SK-N-SH treated with all-trans-retinoic acid at 6 μM for 48 hours (cell line): ENCODE results near the gene NKX2-2.

Experiments
- ATAC-seq: fragments of 200-7000 bp; cut with Tn5 transposase; 3 replicates; pipeline ENCODE4 v1.9.1; 2020; ENCODE audit warnings: mild to moderate bottlenecking, moderate library complexity
- ARNTL ChIP-seq: fragments of 450-650 bp; formaldehyde crosslinking; IDR thresholded peaks from 2 replicates; pipeline ENCODE4 v1.5.0; 2020; ENCODE audit warnings: low read depth, mild to moderate bottlenecking, moderate library complexity, borderline replicate concordance
- BACH2 ChIP-seq: fragments of 250-450 bp; sonication (Bioruptor Pico); IDR thresholded peaks from 2 replicates; pipeline ENCODE4 v1.9.0; 2021; ENCODE audit warnings: mild to moderate bottlenecking, borderline replicate concordance
- CREB5 ChIP-seq: fragments of 250-450 bp; sonication (Bioruptor Pico); IDR thresholded peaks from 2 replicates; pipeline ENCODE4 v1.5.1; 2020; ENCODE audit warnings: low read depth, mild to moderate bottlenecking, moderate library complexity
- CSDC2 ChIP-seq: fragments of 250-450 bp; sonication (Bioruptor Pico); IDR thresholded peaks from 2 replicates; pipeline ENCODE4 v1.5.0; 2020; ENCODE audit warnings: mild to moderate bottlenecking, moderate library complexity
- CSRNP3 ChIP-seq: fragments of 250-450 bp; sonication (Bioruptor Pico); IDR thresholded peaks from 2 replicates; pipeline ENCODE4 v1.5.1; 2021; ENCODE audit warnings: mild to moderate bottlenecking, moderate library complexity
- ESRRG ChIP-seq: fragments of 250-450 bp; sonication (Bioruptor Pico); IDR thresholded peaks from 2 replicates; pipeline ENCODE4 v1.6.1; 2021; ENCODE audit warnings: mild to moderate bottlenecking
- GLIS3 ChIP-seq: fragments of 250-450 bp; sonication (Bioruptor Pico); IDR thresholded peaks from 2 replicates; pipeline ENCODE4 v1.5.0; 2020; ENCODE audit warnings: mild to moderate bottlenecking, moderate library complexity
- ISL1 ChIP-seq: fragments of 250-450 bp; sonication (Bioruptor Pico); IDR thresholded peaks from 2 replicates; pipeline ENCODE4 v2.1.2; 2022; ENCODE audit warnings: mild to moderate bottlenecking, moderate library complexity
- OSR1 ChIP-seq: fragments of 250-450 bp; sonication (Bioruptor Pico); IDR thresholded peaks from 2 replicates; pipeline ENCODE4 v1.8.0; 2022; ENCODE audit warnings: moderate library complexity, mild to moderate bottlenecking, inconsistent platforms
- PPARA ChIP-seq: fragments of 250-450 bp; sonication (Bioruptor Pico); IDR thresholded peaks from 2 replicates; pipeline ENCODE4 v1.5.0; 2020; ENCODE audit warnings: mild to moderate bottlenecking, borderline replicate concordance
- TCF4 ChIP-seq: fragments of 250-450 bp; sonication (Bioruptor Pico); IDR thresholded peaks from 2 replicates; pipeline ENCODE4 v1.8.0; 2021; ENCODE audit warnings: mild to moderate bottlenecking, moderate library complexity, borderline replicate concordance
- TSHZ2 ChIP-seq: fragments of 250-450 bp; sonication (Bioruptor Pico); IDR thresholded peaks from 2 replicates; pipeline ENCODE4 v1.5.0; 2020; ENCODE audit warnings: mild to moderate bottlenecking, moderate library complexity
- ZC3H10 ChIP-seq: fragments of 250-450 bp; sonication (Bioruptor Pico); IDR thresholded peaks from 2 replicates; pipeline ENCODE4 v1.5.1; 2021; ENCODE audit warnings: mild to moderate bottlenecking, moderate library complexity
- ZFP3 ChIP-seq: fragments of 250-450 bp; sonication (Bioruptor Pico); IDR thresholded peaks from 2 replicates; pipeline ENCODE4 v1.5.0; 2020; ENCODE audit warnings: mild to moderate bottlenecking, moderate library complexity
- ZNF565 ChIP-seq: fragments of 450-650 bp; formaldehyde crosslinking; conservative IDR thresholded peaks from 2 replicates; pipeline ENCODE4 v1.5.0; 2020; ENCODE audit warnings: low read depth, mild to moderate bottlenecking, moderate library complexity
- ZNF70 ChIP-seq: fragments of 450-650 bp; formaldehyde crosslinking; IDR thresholded peaks from 2 replicates; pipeline ENCODE4 v1.5.0; 2020; ENCODE audit warnings: mild to moderate bottlenecking, moderate library complexity
- TF ChIP-seq, protein P1 (sequence below): fragments of 250-450 bp; sonication (Bioruptor Pico); IDR thresholded peaks from 2 replicates; pipeline ENCODE4 v1.8.0; 2021; ENCODE audit warnings: low read depth, mild to moderate bottlenecking, moderate library complexity, borderline replicate concordance
- TF ChIP-seq, protein P2 (sequence below): fragments of 250-450 bp; sonication (Bioruptor Pico); IDR thresholded peaks from 2 replicates; pipeline ENCODE4 v1.8.0; 2020; ENCODE audit warnings: mild to moderate bottlenecking, moderate library complexity, borderline replicate concordance

Gene NKX2-2

GRCh38 chr20:21527908-21528307 lies 14.0 kb upstream of the NKX2-2 start:
- TF ChIP-seq BACH2 (CRISPR knock-in tag) (no peak), ZNF70 (CRISPR knock-in tag) (no peak), ARNTL (CRISPR knock-in tag) (no peak), ZNF565 (CRISPR knock-in tag) (no peak), ZFP3 (CRISPR knock-in tag) (no peak), TSHZ2 (CRISPR knock-in tag) (no peak), OSR1 (CRISPR knock-in tag) (no peak), PPARA (CRISPR knock-in tag) (no peak), ISL1 (CRISPR knock-in tag) (no peak), GLIS3 (no peak), ESRRG (CRISPR knock-in tag) (no peak), ZC3H10 (CRISPR knock-in tag) (no peak)
- TF ChIP-seq, protein P1, sequence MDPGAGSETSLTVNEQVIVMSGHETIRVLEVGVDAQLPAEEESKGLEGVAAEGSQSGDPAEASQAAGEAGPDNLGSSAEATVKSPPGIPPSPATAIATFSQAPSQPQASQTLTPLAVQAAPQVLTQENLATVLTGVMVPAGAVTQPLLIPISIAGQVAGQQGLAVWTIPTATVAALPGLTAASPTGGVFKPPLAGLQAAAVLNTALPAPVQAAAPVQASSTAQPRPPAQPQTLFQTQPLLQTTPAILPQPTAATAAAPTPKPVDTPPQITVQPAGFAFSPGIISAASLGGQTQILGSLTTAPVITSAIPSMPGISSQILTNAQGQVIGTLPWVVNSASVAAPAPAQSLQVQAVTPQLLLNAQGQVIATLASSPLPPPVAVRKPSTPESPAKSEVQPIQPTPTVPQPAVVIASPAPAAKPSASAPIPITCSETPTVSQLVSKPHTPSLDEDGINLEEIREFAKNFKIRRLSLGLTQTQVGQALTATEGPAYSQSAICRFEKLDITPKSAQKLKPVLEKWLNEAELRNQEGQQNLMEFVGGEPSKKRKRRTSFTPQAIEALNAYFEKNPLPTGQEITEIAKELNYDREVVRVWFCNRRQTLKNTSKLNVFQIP = no peak
- ATAC-seq = no peak

- TF ChIP-seq CSRNP3 (CRISPR knock-in tag) (no peak), CREB5 (CRISPR knock-in tag) (no peak), ZC3H10 (CRISPR knock-in tag) (no peak), ISL1 (CRISPR knock-in tag) (no peak), OSR1 (CRISPR knock-in tag) (no peak), ZNF565 (CRISPR knock-in tag) (no peak), ZNF70 (CRISPR knock-in tag) (no peak), ZFP3 (CRISPR knock-in tag) (no peak), CSDC2 (no peak), ESRRG (CRISPR knock-in tag) (no peak), ARNTL (CRISPR knock-in tag) (no peak), TCF4 (CRISPR knock-in tag) (no peak), TSHZ2 (CRISPR knock-in tag) (no peak)
- TF ChIP-seq, protein P2, sequence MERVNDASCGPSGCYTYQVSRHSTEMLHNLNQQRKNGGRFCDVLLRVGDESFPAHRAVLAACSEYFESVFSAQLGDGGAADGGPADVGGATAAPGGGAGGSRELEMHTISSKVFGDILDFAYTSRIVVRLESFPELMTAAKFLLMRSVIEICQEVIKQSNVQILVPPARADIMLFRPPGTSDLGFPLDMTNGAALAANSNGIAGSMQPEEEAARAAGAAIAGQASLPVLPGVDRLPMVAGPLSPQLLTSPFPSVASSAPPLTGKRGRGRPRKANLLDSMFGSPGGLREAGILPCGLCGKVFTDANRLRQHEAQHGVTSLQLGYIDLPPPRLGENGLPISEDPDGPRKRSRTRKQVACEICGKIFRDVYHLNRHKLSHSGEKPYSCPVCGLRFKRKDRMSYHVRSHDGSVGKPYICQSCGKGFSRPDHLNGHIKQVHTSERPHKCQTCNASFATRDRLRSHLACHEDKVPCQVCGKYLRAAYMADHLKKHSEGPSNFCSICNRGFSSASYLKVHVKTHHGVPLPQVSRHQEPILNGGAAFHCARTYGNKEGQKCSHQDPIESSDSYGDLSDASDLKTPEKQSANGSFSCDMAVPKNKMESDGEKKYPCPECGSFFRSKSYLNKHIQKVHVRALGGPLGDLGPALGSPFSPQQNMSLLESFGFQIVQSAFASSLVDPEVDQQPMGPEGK (CRISPR knock-in tag) = no peak
- no peak for ATAC-seq
These were observed 12.9 kb upstream of the NKX2-2 start for GRCh38 chr20:21526776-21527175.
